ENCODE measurements around the gene KCNE4. TPM values are rescaled to one million over a fixed set of nuclear protein-coding genes. Genes with fewer than 3 reads are reported as not detected.

The KCNE4 gene
- polyA plus RNA-seq, 1 of the 3 experiments (the other 2 are of a cell fraction): 0.20 TPM

GRCh38 chr2:223041527-223042109, 10.4 kb upstream of the KCNE4 start (continued):
- TF ChIP-seq RFX5 (IDR thresholded peaks at IDR 0.05; ENCODE audit: low read length) (no peak), MXI1 (IDR thresholded peaks at IDR 0.05; ENCODE audit: low read depth, low read length) (no peak), TCF12 (IDR thresholded peaks at IDR 0.05) (no peak; the same call in 1 of the 2 replicates), JUND (IDR thresholded peaks at IDR 0.05) (peak; percentile 78), MAX (IDR thresholded peaks at IDR 0.05; ENCODE audit: low read depth) (peak; percentile 61), EP300 (IDR thresholded peaks at IDR 0.05; ENCODE audit: borderline replicate concordance in 1 of 2, low read depth in 1 of 2, low read length in 1 of 2) (peak in 1 of 2 experiments; percentile 37; a peak in 1 of 4 replicates), FOXJ3 (CRISPR knock-in tag; IDR thresholded peaks at IDR 0.05) (no peak), SMC3 (IDR thresholded peaks at IDR 0.05; ENCODE audit: low read depth, low read length) (no peak), YY1 (IDR thresholded peaks at IDR 0.05; ENCODE audit: low read depth) (no peak), SIN3A (IDR thresholded peaks at IDR 0.05; ENCODE audit: borderline replicate concordance, low read depth, low read length) (no peak)

DNA sequence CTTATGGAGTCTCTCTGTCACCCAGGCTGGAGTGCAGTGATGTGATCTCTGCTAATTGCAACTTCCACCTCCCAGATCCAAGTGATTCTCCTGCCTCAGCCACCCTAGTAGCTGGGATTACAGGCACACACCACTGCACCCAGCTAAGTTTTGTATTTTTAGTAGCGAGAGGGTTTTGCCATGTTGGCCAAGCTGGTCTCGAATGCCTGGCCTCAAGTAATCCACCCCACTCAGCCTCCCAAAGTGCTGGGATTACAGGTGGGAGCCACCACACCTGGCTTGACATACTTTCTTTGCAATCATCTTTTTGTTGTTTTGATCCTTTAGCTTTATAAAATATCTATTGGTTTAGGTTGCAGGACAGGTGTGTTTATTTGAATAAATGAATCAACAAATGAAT, 9.7 kb upstream of the KCNE4 start:
- no peak overlapping the region for H3K4me2 ChIP-seq
- no peaks in the 10 kb centered on the region for H3K9me3 ChIP-seq
- H2AFZ ChIP-seq (ENCODE audit: low read depth): no peak overlapping the region
- TF ChIP-seq MAX (IDR thresholded peaks at IDR 0.05; ENCODE audit: low read depth) (no peak), USF1 (IDR thresholded peaks at IDR 0.05; ENCODE audit: borderline replicate concordance, low read depth) (no peak), MXI1 (IDR thresholded peaks at IDR 0.05; ENCODE audit: low read depth, low read length) (no peak), SIN3A (IDR thresholded peaks at IDR 0.05; ENCODE audit: borderline replicate concordance, low read depth, low read length) (no peak), RXRA (IDR thresholded peaks at IDR 0.05; ENCODE audit: borderline replicate concordance, low read depth) (no peak), FOXJ3 (CRISPR knock-in tag; IDR thresholded peaks at IDR 0.05) (no peak), NFIC (IDR thresholded peaks at IDR 0.05; ENCODE audit: borderline replicate concordance) (no peak), TAF1 (IDR thresholded peaks at IDR 0.05; ENCODE audit: borderline replicate concordance, low read depth, low read length) (no peak), NRF1 (IDR thresholded peaks at IDR 0.05; ENCODE audit: low read depth, low read length) (no peak), IRF3 (IDR thresholded peaks at IDR 0.05; ENCODE audit: low read depth, low read length) (no peak), EZH2phosphoT487 (IDR thresholded peaks at IDR 0.05; ENCODE audit: borderline replicate concordance, low read depth) (no peak), POLR2AphosphoS5 (IDR thresholded peaks at IDR 0.05; ENCODE audit: low read depth, low read length) (no peak), EP300 (IDR thresholded peaks at IDR 0.05; ENCODE audit: borderline replicate concordance in 1 of 2, low read depth in 1 of 2, low read length in 1 of 2) (no peak), JUND (IDR thresholded peaks at IDR 0.05) (no peak), TEAD4 (IDR thresholded peaks at IDR 0.05; ENCODE audit: borderline replicate concordance, insufficient read depth) (no peak), RFX5 (IDR thresholded peaks at IDR 0.05; ENCODE audit: low read length) (no peak), CTCF (IDR thresholded peaks at IDR 0.05) (no peak), FOSL2 (IDR thresholded peaks at IDR 0.05; ENCODE audit: borderline replicate concordance, low read depth) (no peak)
- TF ChIP-seq, protein P1, sequence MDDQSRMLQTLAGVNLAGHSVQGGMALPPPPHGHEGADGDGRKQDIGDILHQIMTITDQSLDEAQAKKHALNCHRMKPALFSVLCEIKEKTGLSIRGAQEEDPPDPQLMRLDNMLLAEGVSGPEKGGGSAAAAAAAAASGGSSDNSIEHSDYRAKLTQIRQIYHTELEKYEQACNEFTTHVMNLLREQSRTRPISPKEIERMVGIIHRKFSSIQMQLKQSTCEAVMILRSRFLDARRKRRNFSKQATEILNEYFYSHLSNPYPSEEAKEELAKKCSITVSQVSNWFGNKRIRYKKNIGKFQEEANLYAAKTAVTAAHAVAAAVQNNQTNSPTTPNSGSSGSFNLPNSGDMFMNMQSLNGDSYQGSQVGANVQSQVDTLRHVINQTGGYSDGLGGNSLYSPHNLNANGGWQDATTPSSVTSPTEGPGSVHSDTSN (IDR thresholded peaks at IDR 0.05): no peak
- TF ChIP-seq, protein P2, sequence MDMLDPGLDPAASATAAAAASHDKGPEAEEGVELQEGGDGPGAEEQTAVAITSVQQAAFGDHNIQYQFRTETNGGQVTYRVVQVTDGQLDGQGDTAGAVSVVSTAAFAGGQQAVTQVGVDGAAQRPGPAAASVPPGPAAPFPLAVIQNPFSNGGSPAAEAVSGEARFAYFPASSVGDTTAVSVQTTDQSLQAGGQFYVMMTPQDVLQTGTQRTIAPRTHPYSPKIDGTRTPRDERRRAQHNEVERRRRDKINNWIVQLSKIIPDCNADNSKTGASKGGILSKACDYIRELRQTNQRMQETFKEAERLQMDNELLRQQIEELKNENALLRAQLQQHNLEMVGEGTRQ (IDR thresholded peaks at IDR 0.05; ENCODE audit: borderline replicate concordance, low read depth, low read length): no peak
- H3K27ac ChIP-seq (ENCODE audit: low read depth in 2 of 2, low read length in 1 of 2): peak overlapping the region in 1 of 2 experiments; percentile 99; a peak in 2 of 4 replicates
- H3K9me2 ChIP-seq: no peaks in the 10 kb centered on the region
- H3K36me3 ChIP-seq (replicated peaks in 1 of 2; ENCODE audit: control insufficient read depth in 1 of 2, insufficient read depth in 2 of 2, low read length in 1 of 2): no peaks in the 10 kb centered on the region
- ChIA-PET CTCF (no interaction called here), POLR2A (no interaction called here)
- DNase-seq: no peak
- H4K20me1 ChIP-seq (ENCODE audit: insufficient read depth): no peaks in the 10 kb centered on the region
- peaks cover 38% of the 10 kb centered on the region for H3F3A ChIP-seq (replicated peaks; ENCODE audit: insufficient read depth)
- WGBS (ENCODE audit: low lambda C conversion rate): 100% methylated on average over 2 of the region's 2 CpGs
- no peaks in the 10 kb centered on the region for H3K27me3 ChIP-seq (ENCODE audit: insufficient read depth)
- H3K9ac ChIP-seq: peak overlapping the region; percentile 24; the same call in 1 of the 2 replicates
- peaks cover 9 to 50% of the 10 kb centered on the region in 2 experiments for H3K4me1 ChIP-seq (ENCODE audit: control insufficient read depth in 1 of 2, insufficient read depth in 2 of 2, low read depth in 1 of 2, low read length in 1 of 2)
- no peak overlapping the region for H3K4me3 ChIP-seq (ENCODE audit: low read depth in 2 of 2, low read length in 1 of 2)
- no peaks in the 10 kb centered on the region for H3K79me2 ChIP-seq (ENCODE audit: insufficient read depth)

Data from SK-N-SH (cell line).